GM19351 (cell line): ENCODE measurements around the gene ACACA.
"Not testable (repeated sequence)": the region's sequence is repeated elsewhere in the genome, so short reads cannot be mapped to it uniquely, and the experiment has no call there.

Experiments used
- ATAC-seq: cut with Tn5 transposase; IDR thresholded peaks from one replicate; pipeline ENCODE4 v1.9.1; 2021; ENCODE audit warnings: mild to moderate bottlenecking, moderate library complexity; ENCODE audit not compliant: unreplicated experiment

Gene ACACA

GRCh38 chr17:37406635-37407461, at the start of gene ACACA, which contains the start of gene TADA2A:
TSS of gene ACACA (minus strand) at chr17:37406836. CDS start at chr17:37406299, 537 bp downstream.
TSS of gene TADA2A (plus strand) at chr17:37406886. CDS start at chr17:37411366, 4,480 bp downstream.
- peak; percentile 73 for ATAC-seq

GRCh38 chr17:37450112-37450511, 43.5 kb upstream of the ACACA start:
- no peak for ATAC-seq

GRCh38 chr17:37447641-37448040, 41.0 kb upstream of the ACACA start:
- no peak for ATAC-seq

GRCh38 chr17:37446027-37446426, 39.4 kb upstream of the ACACA start:
- no peak for ATAC-seq

GRCh38 chr17:37441369-37442014, 34.9 kb upstream of the ACACA start:
- ATAC-seq: not testable (repeated sequence)

- ATAC-seq: no peak
These were observed 33.8 kb upstream of the ACACA start for GRCh38 chr17:37440424-37440823.

- no peak for ATAC-seq
These were observed 31.5 kb upstream of the ACACA start for GRCh38 chr17:37438141-37438540.

- ATAC-seq: no peak
These were observed 26.0 kb upstream of the ACACA start for GRCh38 chr17:37432671-37433070.

GRCh38 chr17:37430051-37430627, 23.5 kb upstream of the ACACA start:
- no peak for ATAC-seq

- ATAC-seq: no peak
These were observed 22.8 kb upstream of the ACACA start for GRCh38 chr17:37429453-37429852.

- ATAC-seq: no peak
These were observed 22.4 kb upstream of the ACACA start for GRCh38 chr17:37429039-37429438.

GRCh38 chr17:37425268-37425667, 18.6 kb upstream of the ACACA start:
- ATAC-seq: no peak

- ATAC-seq: no peak
These were observed 16.5 kb upstream of the ACACA start for GRCh38 chr17:37422971-37423625.

GRCh38 chr17:37417852-37418251, 11.2 kb upstream of the ACACA start:
- no peak for ATAC-seq

- no peak for ATAC-seq
These were observed 7.4 kb upstream of the ACACA start for GRCh38 chr17:37413875-37414519.

GRCh38 chr17:37410357-37410756, 3.7 kb upstream of the ACACA start:
- no peak for ATAC-seq

- ATAC-seq: not testable (repeated sequence)
These were observed 1.5 kb upstream of the ACACA start for GRCh38 chr17:37408145-37408479.

- ATAC-seq: peak; percentile 18
These were observed 541 bp downstream of the ACACA start for GRCh38 chr17:37405955-37406634.

- ATAC-seq: not testable (repeated sequence)
These were observed 1.1 kb downstream of the ACACA start for GRCh38 chr17:37405522-37405921.

- no peak for ATAC-seq
These were observed 6.1 kb downstream of the ACACA start for GRCh38 chr17:37400505-37400904.
